Activated naive CD8-positive, alpha-beta T cell treated with anti-CD3 and anti-CD28 coated beads for 36 hours (primary cell): Measurements from ENCODE around the gene MIGA1. TPM values are rescaled to one million over a fixed set of nuclear protein-coding genes. Genes with fewer than 3 reads are reported as not detected.
"Not testable (repeated sequence)": the region's sequence is repeated elsewhere in the genome, so short reads cannot be mapped to it uniquely, and the experiment has no call there.

Experiments used
- DNase-seq: peaks from one replicate; pipeline ENCODE4 v3.0.0; 2021
- H3K27ac Mint-ChIP-seq: one replicate; pipeline ENCODE4 v1.8.0; 2022; ENCODE audit warnings: mild to moderate bottlenecking, moderate library complexity, mixed read lengths
- H3K27me3 Mint-ChIP-seq: one replicate; pipeline ENCODE4 v1.8.0; 2022; ENCODE audit warnings: mild to moderate bottlenecking, mixed read lengths
- H3K36me3 Mint-ChIP-seq: one replicate; pipeline ENCODE4 v1.8.0; 2021; ENCODE audit warnings: mild to moderate bottlenecking, mixed read lengths
- H3K4me1 Mint-ChIP-seq: one replicate; pipeline ENCODE4 v1.8.0; 2021; ENCODE audit warnings: mixed read lengths
- H3K4me3 Mint-ChIP-seq: one replicate; pipeline ENCODE4 v1.8.0; 2022; ENCODE audit warnings: mild to moderate bottlenecking, moderate library complexity, mixed read lengths
- H3K9me3 Mint-ChIP-seq: one replicate; pipeline ENCODE4 v1.8.0; 2022; ENCODE audit warnings: mixed read lengths
- total RNA-seq, 2 experiments: library from RNA; stranded (reverse); gene quantifications; one replicate each; pipeline ENCODE4 v1.2.3, GENCODE V29; 2021

Gene MIGA1
- total RNA-seq, 2 experiments from 2014 or later: 6.1 to 7.5 TPM

DNA sequence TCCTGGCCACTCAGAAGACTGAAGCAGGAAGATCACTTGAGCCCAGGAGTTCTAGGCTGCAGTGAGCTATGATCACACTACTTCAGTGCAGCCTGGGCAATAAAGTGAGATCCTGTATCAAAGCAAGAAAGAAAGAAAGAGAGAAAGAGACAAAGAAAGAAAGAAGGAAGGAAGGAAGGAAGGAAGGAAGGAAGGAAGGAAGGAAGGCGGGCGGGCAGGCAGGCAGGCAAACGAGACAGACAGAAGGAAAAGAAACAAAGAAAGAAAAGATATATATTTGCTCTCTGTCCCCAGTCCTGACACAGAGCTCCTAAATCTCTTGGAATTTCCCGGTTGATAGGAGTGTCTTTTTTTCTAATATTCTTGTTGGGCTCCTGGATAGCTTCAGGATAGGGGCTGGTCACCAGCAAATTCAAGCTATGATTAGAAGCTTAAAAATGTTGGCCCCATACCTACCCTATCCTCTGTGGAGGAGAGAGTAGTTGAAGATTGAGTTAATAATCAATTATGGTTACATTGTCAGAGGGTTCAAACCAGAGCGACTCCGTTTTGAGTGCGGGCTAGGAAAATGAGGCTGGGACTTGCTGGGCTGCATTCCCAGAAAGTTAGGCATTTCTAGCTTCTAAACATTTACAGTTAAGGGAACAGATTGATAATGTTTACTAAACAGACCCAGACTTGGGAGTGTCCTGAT, 3.3 kb upstream of the MIGA1 start:
- no peaks in the 10 kb centered on the region for H3K27me3 Mint-ChIP-seq
- no peak for DNase-seq
- no peak overlapping the region for H3K27ac Mint-ChIP-seq
- H3K4me1 Mint-ChIP-seq: peaks cover 18% of the 10 kb centered on the region
- H3K9me3 Mint-ChIP-seq: no peaks in the 10 kb centered on the region
- no peak overlapping the region for H3K4me3 Mint-ChIP-seq
- peaks cover 5% of the 10 kb centered on the region for H3K36me3 Mint-ChIP-seq

DNA sequence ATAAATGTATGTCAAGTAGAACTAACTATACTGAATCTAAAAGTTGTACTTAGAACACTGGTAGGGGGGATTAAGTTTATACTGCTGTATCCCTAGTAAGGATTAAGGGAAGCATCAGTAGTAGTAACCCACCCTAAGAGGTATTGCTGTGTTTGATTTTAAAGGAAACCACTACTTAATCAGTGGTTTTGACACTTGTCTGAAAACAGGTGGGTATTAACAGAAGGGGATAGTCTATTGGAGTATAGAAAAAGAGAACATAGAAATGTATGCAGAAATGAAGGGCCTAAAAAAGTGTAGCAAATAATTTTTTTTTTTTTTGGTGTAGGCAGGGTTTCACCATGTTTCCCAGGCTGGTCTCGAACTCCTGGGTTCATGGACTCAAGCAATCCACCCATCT, 2.2 kb downstream of the MIGA1 start:
- Mint-ChIP-seq H3K4me1 (peaks cover 32% of the 10 kb centered on the region), H3K9me3 (peaks cover 8% of the 10 kb centered on the region), H3K27ac (no peak overlapping the region), H3K27me3 (no peaks in the 10 kb centered on the region), H3K36me3 (peaks cover 36% of the 10 kb centered on the region), H3K4me3 (no peak overlapping the region)
- DNase-seq: no peak

GRCh38 chr1:77783141-77783540, 3.7 kb downstream of the MIGA1 start:
- H3K36me3 Mint-ChIP-seq: peaks cover 47% of the 10 kb centered on the region

DNA sequence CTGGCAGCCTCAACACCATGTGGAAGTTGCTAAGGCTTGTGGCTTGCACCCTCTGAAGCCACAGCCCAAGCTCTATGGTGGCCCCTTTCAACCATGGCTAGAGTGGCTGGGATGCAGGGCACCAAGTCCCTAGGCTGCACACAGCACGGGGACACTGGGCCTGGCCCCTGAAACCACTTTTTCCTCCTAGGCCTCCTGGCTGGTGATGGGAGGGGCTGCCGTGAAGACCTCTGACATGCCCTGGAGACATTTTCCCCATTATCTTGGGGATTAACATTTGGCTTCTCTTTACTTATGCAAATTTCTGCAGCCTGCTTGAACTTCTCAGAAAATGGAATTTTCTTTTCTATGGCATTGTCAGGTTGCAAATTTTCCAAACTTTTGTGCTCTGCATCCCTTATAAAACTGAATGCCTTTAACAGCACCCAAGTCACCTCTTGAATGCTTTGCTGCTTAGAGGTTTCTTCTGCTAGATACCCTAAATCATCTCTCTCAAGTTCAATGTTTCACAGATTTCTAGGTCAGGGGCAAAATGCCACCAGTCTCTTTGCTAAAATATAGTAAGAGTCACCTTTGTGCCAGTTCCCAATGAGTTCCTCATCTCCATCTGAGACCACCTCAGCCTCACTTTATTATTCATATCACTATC, 6.8 kb downstream of the MIGA1 start:
- DNase-seq, H3K27me3 Mint-ChIP-seq, H3K27ac Mint-ChIP-seq, H3K4me3 Mint-ChIP-seq: not testable (repeated sequence)
- Mint-ChIP-seq H3K9me3 (peaks cover 10% of the 10 kb centered on the region), H3K4me1 (peaks cover 18% of the 10 kb centered on the region), H3K36me3 (peaks cover 54% of the 10 kb centered on the region)

More at GRCh38 chr1:77783141-77783540, 3.7 kb downstream of the MIGA1 start:
- H3K27me3 Mint-ChIP-seq: no peaks in the 10 kb centered on the region
- no peak for DNase-seq
- peaks cover 10% of the 10 kb centered on the region for H3K9me3 Mint-ChIP-seq
- peaks cover 32% of the 10 kb centered on the region for H3K4me1 Mint-ChIP-seq
- H3K27ac Mint-ChIP-seq: no peak overlapping the region
- no peak overlapping the region for H3K4me3 Mint-ChIP-seq

- peaks cover 9% of the 10 kb centered on the region for H3K36me3 Mint-ChIP-seq
- DNase-seq: no peak
- H3K9me3 Mint-ChIP-seq: no peaks in the 10 kb centered on the region
- H3K4me1 Mint-ChIP-seq: peaks cover 9% of the 10 kb centered on the region
- H3K27ac Mint-ChIP-seq: no peak overlapping the region
- no peak overlapping the region for H3K4me3 Mint-ChIP-seq
- H3K27me3 Mint-ChIP-seq: no peaks in the 10 kb centered on the region
These were observed 15.1 kb downstream of the MIGA1 start for GRCh38 chr1:77794550-77794949.

GRCh38 chr1:77796695-77797405, 17.4 kb downstream of the MIGA1 start:
- DNase-seq: no peak
- Mint-ChIP-seq H3K27ac (no peak overlapping the region), H3K4me3 (no peak overlapping the region), H3K27me3 (no peaks in the 10 kb centered on the region), H3K4me1 (peaks cover 14% of the 10 kb centered on the region), H3K9me3 (no peaks in the 10 kb centered on the region), H3K36me3 (peaks cover 8% of the 10 kb centered on the region)

DNA sequence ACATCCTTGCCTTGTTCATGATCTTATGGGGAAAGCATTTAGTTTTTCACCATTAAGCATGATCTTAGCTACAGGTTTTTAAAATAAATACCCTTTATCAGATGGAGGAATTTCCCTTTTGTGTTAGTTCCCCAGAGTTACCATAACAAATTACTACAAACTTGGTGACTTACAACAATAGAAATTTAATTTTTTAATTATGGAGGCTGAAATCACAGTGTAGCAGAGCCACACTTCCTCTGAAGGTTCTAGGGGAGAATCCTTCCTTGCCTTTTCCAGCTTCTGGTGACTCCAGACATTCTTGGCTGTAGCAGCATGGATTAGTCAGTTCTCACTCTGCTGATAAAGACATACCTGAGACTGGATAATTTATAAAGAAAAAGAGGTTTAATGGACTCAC, 18.5 kb downstream of the MIGA1 start:
- Mint-ChIP-seq H3K4me3 (no peak overlapping the region), H3K4me1 (peaks cover 11% of the 10 kb centered on the region), H3K27ac (no peak overlapping the region), H3K9me3 (no peaks in the 10 kb centered on the region), H3K27me3 (no peaks in the 10 kb centered on the region), H3K36me3 (peaks cover 6% of the 10 kb centered on the region)
- no peak for DNase-seq

DNA sequence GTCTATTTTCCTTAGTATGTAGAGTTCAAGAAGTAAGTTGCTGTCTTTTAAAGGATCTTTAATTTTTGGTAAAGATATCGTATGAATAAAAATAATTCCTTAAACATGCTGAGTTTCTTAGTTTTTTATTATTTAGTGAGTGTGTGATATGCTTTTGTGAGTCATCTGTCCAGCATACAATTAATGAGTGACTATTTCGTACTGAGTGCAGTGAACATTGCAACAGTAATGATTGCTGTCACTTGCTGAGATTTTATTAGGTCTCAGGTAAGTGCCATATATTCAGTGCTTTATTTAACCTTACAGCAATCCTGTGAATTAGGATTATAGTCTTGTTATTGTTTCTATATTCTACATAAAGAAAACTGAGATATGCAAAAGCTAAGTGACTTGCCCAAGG, 22.6 kb downstream of the MIGA1 start:
- H3K36me3 Mint-ChIP-seq: peaks cover 10% of the 10 kb centered on the region
- no peaks in the 10 kb centered on the region for H3K9me3 Mint-ChIP-seq
- H3K27ac Mint-ChIP-seq: no peak overlapping the region
- peaks cover 7% of the 10 kb centered on the region for H3K4me1 Mint-ChIP-seq
- no peaks in the 10 kb centered on the region for H3K27me3 Mint-ChIP-seq
- H3K4me3 Mint-ChIP-seq: no peak overlapping the region
- no peak for DNase-seq

DNA sequence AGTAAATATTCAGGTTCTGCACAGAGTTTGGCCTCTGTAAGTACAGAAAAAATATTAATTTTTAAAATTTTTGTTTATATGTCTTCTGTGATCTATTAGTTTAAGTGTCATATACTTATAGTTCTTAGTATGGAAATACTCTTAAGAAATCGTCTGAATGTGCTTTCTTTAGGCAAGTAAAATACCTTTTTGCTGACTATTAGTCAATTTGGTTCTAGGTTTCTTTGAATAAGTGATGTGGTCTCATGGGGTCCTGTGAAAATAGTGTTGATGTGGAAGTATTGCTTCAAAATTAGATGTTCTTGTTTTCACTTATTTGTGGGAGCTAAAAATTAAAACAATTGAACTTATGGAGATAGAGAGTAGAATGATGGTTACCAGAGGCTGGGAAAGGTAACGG, 23.9 kb downstream of the MIGA1 start:
- no peaks in the 10 kb centered on the region for H3K27me3 Mint-ChIP-seq
- no peak overlapping the region for H3K27ac Mint-ChIP-seq
- no peaks in the 10 kb centered on the region for H3K9me3 Mint-ChIP-seq
- DNase-seq: no peak
- peaks cover 12% of the 10 kb centered on the region for H3K36me3 Mint-ChIP-seq
- no peak overlapping the region for H3K4me3 Mint-ChIP-seq
- peaks cover 7% of the 10 kb centered on the region for H3K4me1 Mint-ChIP-seq

GRCh38 chr1:77809787-77810462, 30.5 kb downstream of the MIGA1 start:
- not testable (repeated sequence) for H3K4me1 Mint-ChIP-seq, H3K9me3 Mint-ChIP-seq, H3K27me3 Mint-ChIP-seq, H3K4me3 Mint-ChIP-seq, H3K27ac Mint-ChIP-seq, DNase-seq
- peaks cover 20% of the 10 kb centered on the region for H3K36me3 Mint-ChIP-seq

- not testable (repeated sequence) for H3K4me1 Mint-ChIP-seq, H3K4me3 Mint-ChIP-seq, H3K27me3 Mint-ChIP-seq, H3K9me3 Mint-ChIP-seq, H3K27ac Mint-ChIP-seq, DNase-seq
- H3K36me3 Mint-ChIP-seq: peaks cover 16% of the 10 kb centered on the region
These were observed 32.1 kb downstream of the MIGA1 start for GRCh38 chr1:77811589-77811988.

GRCh38 chr1:77817368-77818209, 38.1 kb downstream of the MIGA1 start:
- no peak overlapping the region for H3K27ac Mint-ChIP-seq
- H3K4me3 Mint-ChIP-seq: no peak overlapping the region

GRCh38 chr1:77820121-77820520, 40.7 kb downstream of the MIGA1 start:
- Mint-ChIP-seq H3K36me3 (peaks cover 27% of the 10 kb centered on the region), H3K27ac (no peak overlapping the region), H3K4me3 (no peak overlapping the region), H3K4me1 (peaks cover under 1% of the 10 kb centered on the region), H3K27me3 (no peaks in the 10 kb centered on the region), H3K9me3 (no peaks in the 10 kb centered on the region)
- DNase-seq: no peak

More at GRCh38 chr1:77817368-77818209, 38.1 kb downstream of the MIGA1 start:
- no peaks in the 10 kb centered on the region for H3K9me3 Mint-ChIP-seq
- DNase-seq: no peak
- no peaks in the 10 kb centered on the region for H3K4me1 Mint-ChIP-seq
- H3K36me3 Mint-ChIP-seq: peaks cover 35% of the 10 kb centered on the region
- H3K27me3 Mint-ChIP-seq: no peaks in the 10 kb centered on the region

DNA sequence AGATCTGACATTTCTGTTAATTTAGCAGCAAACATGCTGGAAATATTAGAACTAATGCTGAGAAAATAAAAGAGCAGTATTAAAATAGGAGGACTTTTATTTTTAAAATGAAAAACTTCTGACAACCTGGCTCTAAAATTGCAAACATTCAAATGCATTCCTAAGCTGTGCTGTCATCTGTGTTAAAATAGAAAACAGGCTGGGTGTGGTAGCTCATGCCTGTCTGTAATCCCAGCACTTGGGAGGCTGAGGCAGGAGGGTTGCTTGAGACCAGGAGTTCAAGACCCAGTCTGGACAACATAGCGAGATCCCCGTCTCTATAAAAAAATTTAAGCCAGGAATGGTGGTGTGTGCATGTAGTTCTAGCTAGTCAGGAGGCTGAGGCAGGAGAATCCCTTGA, 44.6 kb downstream of the MIGA1 start:
- H3K27me3 Mint-ChIP-seq: no peaks in the 10 kb centered on the region
- H3K9me3 Mint-ChIP-seq: no peaks in the 10 kb centered on the region
- H3K36me3 Mint-ChIP-seq: peaks cover 19% of the 10 kb centered on the region
- H3K4me3 Mint-ChIP-seq: no peak overlapping the region
- no peak overlapping the region for H3K27ac Mint-ChIP-seq
- H3K4me1 Mint-ChIP-seq: peaks cover 6% of the 10 kb centered on the region
- no peak for DNase-seq
